ENCODE measurements around the gene DDHD1.
"Not testable (repeated sequence)": the region's sequence is repeated elsewhere in the genome, so short reads cannot be mapped to it uniquely, and the experiment has no call there.

Gene DDHD1

DNA sequence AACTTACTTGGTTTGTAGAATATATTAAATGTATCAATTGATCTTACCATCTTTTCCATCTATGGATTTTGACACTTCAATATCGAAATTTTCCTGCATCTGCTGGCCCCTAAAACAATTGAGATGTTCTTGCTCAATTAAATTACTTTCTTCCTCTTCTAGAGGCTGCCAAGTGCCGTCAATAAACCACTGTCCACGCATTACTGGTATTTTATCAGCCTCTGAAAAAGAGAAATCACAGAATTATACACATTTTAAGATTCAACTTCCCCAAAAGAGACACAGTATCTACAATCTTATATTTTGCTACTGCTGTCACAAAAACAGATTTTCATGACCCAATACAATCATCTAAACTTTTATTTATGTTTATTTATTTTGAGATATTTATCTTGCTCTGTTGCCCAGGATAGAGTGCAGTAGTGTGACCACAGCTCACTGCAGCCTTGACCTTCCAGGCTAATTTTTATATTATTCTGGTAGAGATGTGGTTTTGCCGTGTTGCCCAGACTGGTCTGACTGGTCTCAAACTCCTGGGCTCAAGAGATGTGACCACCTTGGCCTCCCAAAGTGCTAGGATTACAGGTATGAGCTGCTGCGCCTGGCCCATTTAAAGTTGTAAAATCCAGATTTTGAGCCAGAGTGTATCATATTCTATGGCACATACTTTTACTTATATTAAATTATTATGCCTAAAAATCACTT, 49.3 kb downstream of the DDHD1 start:
- no peak for FAIRE-seq

DNA sequence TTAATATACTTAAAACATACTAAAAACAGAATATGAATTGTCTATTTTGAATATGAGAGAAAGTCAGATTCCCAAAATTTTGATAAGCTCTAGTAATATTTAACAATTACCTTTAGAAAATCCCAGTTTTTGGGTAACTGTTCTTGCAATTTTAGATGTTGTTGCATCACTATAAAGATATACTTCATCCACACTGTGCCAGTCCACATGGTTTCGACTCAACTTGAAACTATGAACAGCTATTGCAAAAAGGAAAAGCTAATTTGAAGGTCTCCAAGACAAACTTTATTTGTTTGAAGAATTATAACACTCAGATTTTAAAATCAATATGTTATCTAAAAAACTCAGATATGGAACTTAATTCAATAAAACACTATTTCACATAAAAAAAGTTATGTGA, 59.9 kb downstream of the DDHD1 start:
- peak; percentile 27 for FAIRE-seq

DNA sequence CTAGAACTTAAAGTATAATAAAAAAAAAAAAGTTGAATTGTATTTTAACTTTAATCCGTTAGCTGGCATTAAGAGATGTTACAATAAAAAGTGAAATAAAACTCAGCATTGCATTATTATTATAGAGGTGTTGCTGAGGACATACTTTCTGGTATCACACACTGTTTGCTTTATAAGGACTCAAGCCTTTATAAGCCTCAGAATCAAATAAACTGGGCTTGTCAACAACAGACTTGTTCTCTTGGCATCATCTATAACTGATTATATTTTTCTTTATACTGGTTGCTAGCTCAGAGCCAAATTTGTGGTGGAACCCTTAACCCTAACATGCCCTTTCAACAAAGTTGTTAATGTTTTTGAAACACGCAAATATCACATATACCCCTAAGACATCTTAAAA, 62.3 kb downstream of the DDHD1 start:
- FAIRE-seq = no peak

GRCh38 chr14:53084954-53085353, 68.2 kb downstream of the DDHD1 start:
- FAIRE-seq = not testable (repeated sequence)

GRCh38 chr14:53064475-53064874, 88.6 kb downstream of the DDHD1 start:
- no peak for FAIRE-seq

DNA sequence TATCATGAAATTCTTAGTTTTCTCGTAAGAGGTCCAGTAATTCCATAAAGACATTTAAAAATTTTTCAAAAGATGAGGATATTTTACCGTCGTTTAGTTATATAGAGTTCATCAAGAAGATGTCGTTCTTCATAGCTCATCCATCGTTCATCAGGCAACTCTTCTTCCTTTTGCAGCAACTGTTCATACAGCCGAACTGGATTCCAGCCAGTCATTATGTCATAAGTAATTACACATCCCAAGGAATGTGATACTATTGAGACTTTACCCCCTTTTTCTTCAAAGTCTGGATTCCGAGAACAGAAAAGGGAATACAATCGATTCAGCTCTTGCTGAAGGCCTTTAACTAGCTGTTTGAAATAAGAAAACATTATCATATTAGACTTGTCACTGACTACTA, 90.3 kb downstream of the DDHD1 start:
- no peak for FAIRE-seq

DNA sequence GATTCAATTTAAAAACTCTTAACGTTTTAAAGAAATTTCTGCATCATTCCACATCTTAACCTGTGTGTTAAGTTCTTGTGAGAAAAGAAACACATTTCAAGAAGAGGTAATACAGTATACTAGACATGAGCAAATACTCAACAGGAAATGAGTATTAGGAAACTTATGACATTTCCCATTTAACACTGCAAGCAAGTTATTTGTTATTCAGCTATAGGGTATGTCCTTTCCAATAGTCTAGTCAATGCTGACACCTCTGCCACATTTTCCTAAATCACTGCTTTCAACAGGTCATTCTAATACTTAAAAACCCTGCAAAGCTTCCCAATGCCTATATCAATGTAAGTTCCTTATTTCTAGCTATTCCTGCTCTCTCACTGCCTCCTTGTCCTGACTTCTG, 93.1 kb downstream of the DDHD1 start:
- no peak for FAIRE-seq

DNA sequence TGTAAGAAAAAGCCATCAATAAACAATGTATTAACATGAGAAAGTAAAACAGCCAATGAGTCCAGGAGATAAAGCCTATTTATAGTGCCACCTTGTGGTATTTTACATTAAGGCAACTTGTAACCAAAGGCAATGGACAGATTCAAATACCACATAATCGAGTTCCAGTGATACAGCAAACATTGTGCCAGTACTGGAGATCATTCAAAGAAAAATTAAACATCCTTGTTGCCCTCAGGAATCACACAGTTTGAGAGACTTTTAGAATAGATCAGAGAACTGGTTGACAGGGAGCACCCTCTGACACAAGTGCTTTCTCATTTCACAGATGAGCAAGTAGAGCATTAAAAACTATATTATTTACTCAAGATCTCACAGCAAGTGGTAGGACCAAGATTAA, 98.1 kb downstream of the DDHD1 start:
- FAIRE-seq = peak; percentile 99

GRCh38 chr14:53054457-53054856, 98.7 kb downstream of the DDHD1 start:
- FAIRE-seq = no peak

GRCh38 chr14:53048631-53049030, 104.5 kb downstream of the DDHD1 start:
- FAIRE-seq = no peak

DNA sequence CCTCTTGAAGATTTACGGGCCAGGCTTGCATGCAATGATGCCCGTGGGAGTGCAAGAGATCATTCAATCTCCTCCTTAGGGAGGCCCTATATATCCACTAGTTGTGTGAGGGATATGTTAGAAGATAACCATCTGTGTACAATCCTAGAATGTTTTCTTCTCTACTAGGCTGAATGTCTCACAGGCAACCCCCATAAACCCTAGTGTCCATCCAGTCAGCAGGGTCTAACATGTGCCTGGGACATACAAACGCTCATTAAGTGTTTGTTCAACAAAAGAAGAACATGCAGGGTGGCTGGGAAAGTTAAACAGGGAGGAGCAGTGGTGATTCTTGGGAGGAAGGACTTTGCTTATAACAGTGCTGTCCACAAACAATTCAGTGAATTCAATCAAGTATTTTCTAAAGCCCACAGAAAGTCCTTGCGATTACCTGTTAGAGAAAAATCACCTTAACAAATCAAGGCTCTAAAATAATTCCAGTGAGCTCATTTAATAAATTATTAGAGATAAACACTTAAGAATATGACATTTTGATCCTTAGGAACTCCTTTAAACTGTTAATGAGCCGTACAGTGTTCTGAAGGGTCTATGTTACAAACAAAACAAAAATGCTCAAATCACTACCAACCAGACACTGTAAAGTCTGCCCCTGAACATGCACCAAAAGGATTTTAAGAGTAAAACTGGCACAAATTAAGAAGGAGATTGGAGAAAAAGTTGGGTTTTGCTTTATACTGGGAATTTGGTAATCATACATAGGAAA, 105.6 kb downstream of the DDHD1 start:
- FAIRE-seq = no peak

- FAIRE-seq = no peak
Observed at GRCh38 chr14:53044486-53044885, 108.6 kb downstream of the DDHD1 start.

GRCh38 chr14:53043027-53043581, 110.0 kb downstream of the DDHD1 start:
- FAIRE-seq = no peak

DNA sequence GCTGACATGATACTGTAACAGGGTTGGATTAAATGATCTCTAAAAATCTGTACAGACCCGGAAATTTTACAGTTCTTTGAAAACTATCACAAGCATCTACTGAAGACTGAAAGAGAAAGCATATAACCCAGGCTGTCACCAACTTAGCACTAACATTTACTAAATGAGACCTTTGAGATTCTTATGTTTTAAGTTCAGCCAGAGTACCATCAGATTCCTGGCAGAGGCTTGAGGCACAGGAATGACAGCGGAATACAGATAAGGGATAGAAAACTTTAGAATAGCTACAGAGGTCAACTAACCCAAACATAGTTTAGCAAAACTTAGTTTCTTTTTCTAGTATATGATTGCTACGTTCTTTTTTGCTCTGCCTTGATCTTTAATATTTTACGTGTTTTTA, 110.6 kb downstream of the DDHD1 start:
- FAIRE-seq = peak; percentile 43

- FAIRE-seq = no peak
Observed at GRCh38 chr14:53041067-53041466, 112.1 kb downstream of the DDHD1 start.

GRCh38 chr14:53038629-53039028, 114.5 kb downstream of the DDHD1 start:
- no peak for FAIRE-seq

- no peak for FAIRE-seq
Observed at GRCh38 chr14:53037016-53037415, 116.1 kb downstream of the DDHD1 start.

DNA sequence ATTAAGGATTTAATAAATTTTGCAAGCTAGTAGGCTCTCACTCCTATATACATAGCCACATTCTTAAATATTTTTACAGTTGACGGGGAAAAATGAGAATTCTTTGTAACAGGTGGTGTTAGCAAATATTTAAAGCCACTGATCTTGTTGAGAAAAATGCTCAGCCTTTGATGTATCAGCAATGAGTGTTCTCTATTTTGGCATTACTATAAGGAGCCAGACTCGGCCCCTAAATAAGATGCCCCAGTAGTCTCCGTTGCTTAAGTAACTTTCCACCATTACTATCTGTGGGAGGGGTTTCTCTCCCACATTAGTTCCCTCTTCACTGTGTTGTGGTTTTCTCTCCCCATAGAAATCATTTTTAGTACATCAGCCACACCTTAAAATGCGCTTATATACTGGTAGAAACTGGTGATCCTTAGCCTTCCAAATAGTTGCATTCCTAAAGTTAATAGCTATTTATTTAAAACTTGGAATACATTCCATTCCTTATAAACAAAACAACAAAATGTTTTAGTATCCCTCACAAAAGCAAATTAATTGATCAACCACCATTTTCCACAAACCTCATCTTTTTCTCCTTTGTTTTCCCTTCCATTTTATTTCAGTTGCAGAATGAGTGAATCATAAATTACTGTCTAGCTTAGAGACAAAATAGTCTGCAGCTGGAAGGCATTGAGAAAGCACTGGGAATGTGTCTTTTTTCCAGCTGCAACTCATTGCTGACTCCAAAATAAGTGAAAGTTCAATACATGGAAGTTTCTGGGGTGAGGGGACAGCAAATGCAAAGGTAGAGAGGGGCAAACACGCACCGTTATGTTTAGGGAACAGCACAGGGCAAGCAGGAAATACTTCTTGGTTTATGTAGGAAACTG, 117.5 kb downstream of the DDHD1 start:
- no peak for FAIRE-seq

GRCh38 chr14:53034688-53035230, 118.4 kb downstream of the DDHD1 start:
- no peak for FAIRE-seq

- FAIRE-seq = no peak
Observed at GRCh38 chr14:53034036-53034435, 119.1 kb downstream of the DDHD1 start.

GRCh38 chr14:53032838-53033390, 120.2 kb downstream of the DDHD1 start:
- no peak for FAIRE-seq

GRCh38 chr14:53032161-53032803, 120.8 kb downstream of the DDHD1 start:
- no peak for FAIRE-seq
